ENCODE data around the gene USP24.

- no peak for TF ChIP-seq CTCF (IDR thresholded peaks at IDR 0.05)
- no peak for TF ChIP-seq POLR2A (IDR thresholded peaks at IDR 0.05)
Observed at GRCh38 chr1:55212349-55213150, 2.6 kb downstream of the USP24 start.

Data from esophagus squamous epithelium (tissue), 4 donors.